HPDE6-E6E7 (cell line): ENCODE data around the gene MT1E.
"Not testable (repeated sequence)": the region's sequence is repeated elsewhere in the genome, so short reads cannot be mapped to it uniquely, and the experiment has no call there.

Experiments used
- DNase-seq: peaks from one replicate; pipeline ENCODE4 v3.0.0; 2011; ENCODE audit warnings: missing footprints; ENCODE audit errors: extremely low spot score

The MT1E gene

GRCh38 chr16:56647641-56648431 lies 22.3 kb downstream of the MT1E start:
- DNase-seq, result no peak

- no peak for DNase-seq
These were observed 23.7 kb downstream of the MT1E start for GRCh38 chr16:56649271-56649670.

GRCh38 chr16:56649820-56650219 lies 24.2 kb downstream of the MT1E start:
- DNase-seq, result peak; percentile 60

GRCh38 chr16:56651586-56651985 lies 26.0 kb downstream of the MT1E start, which contains the start of gene MT1B:
TSS of gene MT1B (plus strand) at chr16:56651886. CDS start at chr16:56651954, 68 bp downstream.
- no peak for DNase-seq

GRCh38 chr16:56652600-56652999 lies 27.0 kb downstream of the MT1E start:
- no peak for DNase-seq

GRCh38 chr16:56653218-56653617 lies 27.6 kb downstream of the MT1E start:
- DNase-seq, result no peak

GRCh38 chr16:56657555-56658326 lies 32.2 kb downstream of the MT1E start, which contains the start of gene MT1F:
TSS of gene MT1F (plus strand) at chr16:56657959. CDS start at chr16:56658059, 100 bp downstream.
- DNase-seq, result peak; percentile 94

- no peak for DNase-seq
These were observed 32.8 kb downstream of the MT1E start for GRCh38 chr16:56658327-56658875.

- no peak for DNase-seq
These were observed 37.1 kb downstream of the MT1E start for GRCh38 chr16:56662357-56663354.

GRCh38 chr16:56664506-56664905 lies 38.9 kb downstream of the MT1E start:
- DNase-seq, result no peak

GRCh38 chr16:56665286-56666261 lies 40.0 kb downstream of the MT1E start:
- DNase-seq, result not testable (repeated sequence)

- DNase-seq, result no peak
These were observed 42.3 kb downstream of the MT1E start, which contains the start of gene MT1G for GRCh38 chr16:56667581-56668571. TSS of gene MT1G (minus strand) at chr16:56668065. CDS start at chr16:56667993, 72 bp downstream.

- no peak for DNase-seq
These were observed 43.6 kb downstream of the MT1E start, which contains the start of gene MT1H for GRCh38 chr16:56669005-56669839. TSS of gene MT1H (plus strand) at chr16:56669814. CDS start at chr16:56669885, 71 bp downstream.

- no peak for DNase-seq
These were observed 44.4 kb downstream of the MT1E start for GRCh38 chr16:56669840-56670619.

- no peak for DNase-seq
These were observed 45.0 kb downstream of the MT1E start for GRCh38 chr16:56670620-56670934.

- DNase-seq, result not testable (repeated sequence)
These were observed 46.1 kb downstream of the MT1E start for GRCh38 chr16:56671691-56672090.

- DNase-seq, result not testable (repeated sequence)
These were observed 46.6 kb downstream of the MT1E start for GRCh38 chr16:56672171-56672570.
